K562 treated with DMSO at 1 percent for 24 hours (cell line): ENCODE measurements around the gene RBBP8. TPM values are rescaled to one million over a fixed set of nuclear protein-coding genes. Genes with fewer than 3 reads are reported as not detected.

Experiments
- total RNA-seq: library from RNA; unstranded; fragments of 300-600 nt; gene quantifications from 2 replicates; pipeline ENCODE4 v1.2.3, GENCODE V29; 2022; ENCODE audit warnings: low read depth; ENCODE audit not compliant: insufficient read depth

The RBBP8 gene
- 21.9 and 23.0 TPM in 2 replicates for total RNA-seq

GRCh38 chr18:22933206-22933965 is at the start of gene RBBP8:
Gene RBBP8 (plus strand): TSS chr18:22933328. CDS start chr18:22936852, 3,524 bp downstream.

Other genes starting within 250 kb of the RBBP8 start
- gene CABLES1, start 202.2 kb downstream of the RBBP8 start, total RNA-seq: 0.05 TPM in 1 of 2 replicates, not detected in the other